Endothelial cell of umbilical vein (primary cell): ENCODE measurements around the gene GGT5. TPM values are rescaled to one million over a fixed set of nuclear protein-coding genes. Genes with fewer than 3 reads are reported as not detected.

ENCODE experiments used
- BruUV-seq: library from RNA; stranded (reverse); fragments of 400-500 nt; replicated peaks from 2 replicates; lab custom pipeline; 2021; lab: Mats Ljungman, UMichigan
- CTCF ChIA-PET: fragments of 300-600, 350-600 bp; sonication (Branson Sonifier 250); formaldehyde crosslinking; loops from one replicate; lab custom pipeline; 2021; ENCODE audit warnings: antibody characterized with exemption, inconsistent platforms; lab: Charles Lee
- POLR2A ChIA-PET: fragments of 300-600, 350-600 bp; sonication (Branson Sonifier 250); formaldehyde crosslinking; loops from one replicate; lab custom pipeline; 2021; ENCODE audit warnings: antibody characterized with exemption, inconsistent platforms; lab: Charles Lee
- DNase-seq: peaks from one replicate; pipeline ENCODE4 v3.0.0-alpha.2; 2011; ENCODE audit warnings: low read depth, low spot score
- FAIRE-seq: peaks from 2 replicates; lab custom pipeline; 2011; peaks lifted over from hg19 to GRCh38; lab: Jason Lieb, UNC
- H2AFZ ChIP-seq: 2 replicates; pipeline ENCODE4 v1.6.0; 2012; ENCODE audit warnings: low read depth, low read length, control low read depth, inconsistent platforms
- H3K27ac ChIP-seq: 2 replicates; pipeline ENCODE4 v1.5.1; 2011; ENCODE audit warnings: low read depth, mild to moderate bottlenecking, control low read depth, low read length, moderate library complexity; ENCODE audit not compliant: insufficient read depth
- H3K27me3 ChIP-seq, 2 experiments: 2 replicates each; pipeline versions ENCODE4 v1.6.0 to v1.6.1; 2011; ENCODE audit warnings: low read length in 2 of 2, mixed read lengths in 1 of 2; ENCODE audit not compliant: control insufficient read depth in 2 of 2, insufficient read depth in 2 of 2
- H3K36me3 ChIP-seq, 2 experiments: 2 replicates in 1 of 2; 3 replicates in 1 of 2; pipeline ENCODE4 v1.5.1; 2011; ENCODE audit warnings: low read length in 2 of 2, mild to moderate bottlenecking in 1 of 2, moderate library complexity in 1 of 2; ENCODE audit not compliant: control insufficient read depth in 2 of 2, insufficient read depth in 2 of 2; ENCODE audit errors: extremely low read depth in 1 of 2
- H3K4me1 ChIP-seq: 3 replicates; pipeline ENCODE4 v1.5.1; 2011; ENCODE audit warnings: mild to moderate bottlenecking, low read length; ENCODE audit not compliant: control insufficient read depth, insufficient read depth; ENCODE audit errors: extremely low read depth
- H3K4me2 ChIP-seq: 2 replicates; pipeline ENCODE4 v1.6.1; 2011; ENCODE audit warnings: low read length, control low read depth, mixed read lengths; ENCODE audit not compliant: insufficient read depth
- H3K4me3 ChIP-seq, 3 experiments: fragments of 200-600 bp in 1 of 3; sonication (generic), shearing (Covaris generic) in 1 of 3; replicated peaks in 1 of 3; 2 replicates each; pipeline ENCODE4 v1.5.1; 2011 to 2016; ENCODE audit warnings: control low read depth in 3 of 3, low read length in 3 of 3, mild to moderate bottlenecking in 2 of 3, inconsistent platforms in 1 of 3, low read depth in 1 of 3, moderate library complexity in 1 of 3; ENCODE audit not compliant: insufficient read depth in 1 of 3
- H3K79me2 ChIP-seq: 2 replicates; pipeline ENCODE4 v1.6.0; 2012; ENCODE audit warnings: low read length, inconsistent platforms; ENCODE audit not compliant: control insufficient read depth, insufficient read depth
- H3K9ac ChIP-seq: replicated peaks from 2 replicates; pipeline ENCODE3; 2011; ENCODE audit warnings: low read length, control low read depth; ENCODE audit not compliant: insufficient read depth; ENCODE audit errors: extremely low read depth
- H3K9me1 ChIP-seq: replicated peaks from 3 replicates; pipeline ENCODE4 v1.6.0; 2011; ENCODE audit warnings: mild to moderate bottlenecking, low read length; ENCODE audit not compliant: control insufficient read depth, insufficient read depth; ENCODE audit errors: extremely low read depth
- H3K9me3 ChIP-seq: replicated peaks from 2 replicates; pipeline ENCODE4 v1.5.1; 2012; ENCODE audit warnings: low read length, inconsistent platforms; ENCODE audit not compliant: control insufficient read depth, insufficient read depth
- H4K20me1 ChIP-seq: replicated peaks from 2 replicates; pipeline ENCODE3; 2011; ENCODE audit warnings: mild to moderate bottlenecking, low read length; ENCODE audit not compliant: control insufficient read depth, insufficient read depth; ENCODE audit errors: extremely low read depth
- EZH2 ChIP-seq: IDR thresholded peaks from 2 replicates; pipeline ENCODE4 v1.6.1; 2012; ENCODE audit warnings: borderline replicate concordance, low read depth, mild to moderate bottlenecking, moderate library complexity, low read length, inconsistent platforms; ENCODE audit not compliant: severe bottlenecking
- FOS ChIP-seq: IDR thresholded peaks from 2 replicates; pipeline ENCODE4 v1.6.1; 2011; ENCODE audit warnings: mild to moderate bottlenecking, low read length, moderate library complexity, borderline replicate concordance; ENCODE audit not compliant: insufficient read depth
- GATA2 ChIP-seq: IDR thresholded peaks from 2 replicates; pipeline ENCODE4 v1.7.0; 2011; ENCODE audit warnings: low read depth, mild to moderate bottlenecking, moderate library complexity, mixed read lengths, low read length; ENCODE audit not compliant: insufficient read length, insufficient read depth
- JUN ChIP-seq: IDR thresholded peaks from 2 replicates; pipeline ENCODE4 v1.6.1; 2011; ENCODE audit warnings: borderline replicate concordance, low read depth; ENCODE audit not compliant: insufficient read length, insufficient read depth
- MYC ChIP-seq: IDR thresholded peaks from one replicate; pipeline ENCODE4 v1.6.1; 2011; ENCODE audit warnings: mild to moderate bottlenecking, low read depth, low read length
- POLR2A ChIP-seq: IDR thresholded peaks from 2 replicates; pipeline ENCODE4 v1.6.1; 2012; ENCODE audit warnings: low read depth, mild to moderate bottlenecking, control low read depth, low read length
- POLR2AphosphoS5 ChIP-seq: IDR thresholded peaks from 2 replicates; pipeline ENCODE4 v1.6.1; 2012; ENCODE audit warnings: low read depth, mild to moderate bottlenecking, control low read depth, low read length, moderate library complexity; ENCODE audit not compliant: insufficient read depth
- dilution Hi-C: fragments of 300-500 bp; cut with MboI; formaldehyde crosslinking; loops from one replicate; pipeline ENCODE4 v1.15.0; 2019; ENCODE audit warnings: low sequenced_read_pairs; ENCODE audit not compliant: extremely low pct_ligation_motif_present
- intact Hi-C: fragments of 100-400 bp; cut with micrococcal nuclease; formaldehyde crosslinking; loops from one replicate; pipeline ENCODE4 v1.10.0; 2022
- polyA plus RNA-seq, 4 experiments: library from polyadenylated mRNA; depleted of rRNA in 3 of 4; stranded (reverse) in 3 of 4; unstranded in 1 of 4; fragments of >200 nt; gene quantifications; 2 replicates each; pipeline versions ENCODE4 v1.2.1 to v1.2.3, GENCODE V29; 2011 to 2012; ENCODE audit warnings: missing spikeins in 1 of 4
- total RNA-seq: library from RNA; stranded (reverse); gene quantifications from 2 replicates; pipeline ENCODE4 v1.2.3, GENCODE V29; 2021
- TF ChIP-seq, protein P1 (sequence below), 2 donors: IDR thresholded peaks; 1 replicate in 1 of 2; 2 replicates in 1 of 2; pipeline ENCODE4 v1.5.1; 2011; ENCODE audit warnings: low read length in 2 of 2, mild to moderate bottlenecking in 2 of 2, moderate library complexity in 2 of 2, control low read depth in 1 of 2, inconsistent platforms in 1 of 2, low read depth in 1 of 2; ENCODE audit not compliant: insufficient read depth in 1 of 2; ENCODE audit errors: extremely low read depth in 1 of 2
- TF ChIP-seq, protein P2 (sequence below): IDR thresholded peaks from 2 replicates; pipeline ENCODE4 v1.6.1; 2011; ENCODE audit not compliant: insufficient read depth, insufficient read length

GGT5 gene
- total and polyA plus RNA-seq, 2 donors (not counting 3 experiments of a cell fraction or from before 2014, with no cell fraction given) = 45.9 to 293 TPM

DNA sequence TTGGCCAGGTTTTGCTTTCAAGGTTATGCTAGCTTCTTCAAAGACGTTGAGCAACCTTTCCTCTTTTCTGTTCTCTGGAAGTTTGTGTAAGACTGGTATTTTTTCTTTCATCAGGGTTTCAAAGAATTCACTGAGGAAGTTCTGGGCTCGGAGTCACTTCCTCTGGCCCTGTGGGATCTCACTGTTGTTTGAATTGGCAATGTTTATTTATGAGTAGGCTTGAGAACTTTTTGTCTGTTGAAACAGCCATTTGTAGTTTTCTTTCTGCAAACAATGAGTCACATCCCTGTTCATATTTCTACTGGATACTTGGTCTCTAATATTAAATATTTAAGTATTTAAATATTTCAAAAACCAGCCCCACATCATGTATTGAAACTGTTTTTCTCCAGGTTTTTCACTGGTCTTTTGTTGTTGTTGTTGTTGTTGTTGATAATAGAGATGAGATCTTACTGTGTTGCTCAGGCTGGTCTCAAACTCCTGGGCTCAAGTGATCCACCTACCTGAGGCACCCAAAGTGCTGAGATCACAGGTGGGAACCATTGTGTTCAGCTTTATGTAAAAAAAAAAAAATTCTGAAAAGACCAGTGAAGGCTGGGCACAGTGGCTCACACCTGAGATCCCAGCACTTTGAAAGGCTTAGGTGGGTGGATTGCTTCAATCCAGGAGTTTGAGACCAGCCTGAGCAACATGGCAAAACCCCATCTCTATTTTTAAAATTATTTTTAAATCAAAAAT, 36.7 kb downstream of the GGT5 start:
- intact Hi-C loops = loop anchor here (1.0 kb wide), 2 partner anchors 19 to 34 kb away; no protein-coding TSS in a partner anchor

More for the DNA sequence above, 36.7 kb downstream of the GGT5 start:
- DNase-seq = peak; percentile 98
- Histone ChIP-seq H3K4me1 (peaks cover 43% of the 10 kb centered on the region), H3K4me2 (peak overlapping the region; percentile 89), H3K9me1 (no peaks in the 10 kb centered on the region), H3K79me2 (no peaks in the 10 kb centered on the region), H2AFZ (no peak overlapping the region), H3K27ac (peak overlapping the region; percentile 99), H3K4me3 (peak overlapping the region in 1 of 3 experiments; percentile 46), H3K27me3 (no peaks in the 10 kb centered on the region), H3K9me3 (no peaks in the 10 kb centered on the region), H4K20me1 (no peaks in the 10 kb centered on the region), H3K36me3 (no peaks in the 10 kb centered on the region), H3K9ac (peak overlapping the region; percentile 86)
- BruUV-seq = no TSS peak
- CTCF ChIA-PET = interaction anchor here (0.9 to 4.2 kb wide), 6 partner anchors 18 to 39 kb away, joined by 5 to 33 read pairs (median 9); no protein-coding TSS in a partner anchor
- FAIRE-seq = peak; percentile 97
- TF ChIP-seq POLR2A (peak; percentile 61), FOS (peak; percentile 98), EZH2 (no peak), MYC (no peak), GATA2 (peak; percentile 70), JUN (peak; percentile 90), POLR2AphosphoS5 (peak; percentile 82)
- TF ChIP-seq, protein P1, sequence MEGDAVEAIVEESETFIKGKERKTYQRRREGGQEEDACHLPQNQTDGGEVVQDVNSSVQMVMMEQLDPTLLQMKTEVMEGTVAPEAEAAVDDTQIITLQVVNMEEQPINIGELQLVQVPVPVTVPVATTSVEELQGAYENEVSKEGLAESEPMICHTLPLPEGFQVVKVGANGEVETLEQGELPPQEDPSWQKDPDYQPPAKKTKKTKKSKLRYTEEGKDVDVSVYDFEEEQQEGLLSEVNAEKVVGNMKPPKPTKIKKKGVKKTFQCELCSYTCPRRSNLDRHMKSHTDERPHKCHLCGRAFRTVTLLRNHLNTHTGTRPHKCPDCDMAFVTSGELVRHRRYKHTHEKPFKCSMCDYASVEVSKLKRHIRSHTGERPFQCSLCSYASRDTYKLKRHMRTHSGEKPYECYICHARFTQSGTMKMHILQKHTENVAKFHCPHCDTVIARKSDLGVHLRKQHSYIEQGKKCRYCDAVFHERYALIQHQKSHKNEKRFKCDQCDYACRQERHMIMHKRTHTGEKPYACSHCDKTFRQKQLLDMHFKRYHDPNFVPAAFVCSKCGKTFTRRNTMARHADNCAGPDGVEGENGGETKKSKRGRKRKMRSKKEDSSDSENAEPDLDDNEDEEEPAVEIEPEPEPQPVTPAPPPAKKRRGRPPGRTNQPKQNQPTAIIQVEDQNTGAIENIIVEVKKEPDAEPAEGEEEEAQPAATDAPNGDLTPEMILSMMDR (IDR thresholded peaks at IDR 0.05; ENCODE audit: extremely low read depth in 1 of 2, insufficient read depth in 1 of 2, low read depth in 1 of 2, low read length in 2 of 2) = no peak
- TF ChIP-seq, protein P2, sequence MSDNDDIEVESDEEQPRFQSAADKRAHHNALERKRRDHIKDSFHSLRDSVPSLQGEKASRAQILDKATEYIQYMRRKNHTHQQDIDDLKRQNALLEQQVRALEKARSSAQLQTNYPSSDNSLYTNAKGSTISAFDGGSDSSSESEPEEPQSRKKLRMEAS = no peak
- dilution Hi-C loops = no loop called here
- POLR2A ChIA-PET = no interaction called here
